Astrocyte (in vitro differentiated cells and primary cell): ENCODE results near the gene PDCD10.

ENCODE experiments used
- EZH2 ChIP-seq: IDR thresholded peaks from 2 replicates; pipeline ENCODE4 v1.6.1; 2012; ENCODE audit warnings: mild to moderate bottlenecking, low read length, inconsistent platforms; ENCODE audit not compliant: insufficient read depth
- TF ChIP-seq, protein P1 (sequence below): IDR thresholded peaks from 2 replicates; pipeline ENCODE4 v1.5.1; 2011; ENCODE audit warnings: low read depth, mild to moderate bottlenecking, inconsistent platforms, low read length, moderate library complexity; ENCODE audit not compliant: insufficient read depth

DNA sequence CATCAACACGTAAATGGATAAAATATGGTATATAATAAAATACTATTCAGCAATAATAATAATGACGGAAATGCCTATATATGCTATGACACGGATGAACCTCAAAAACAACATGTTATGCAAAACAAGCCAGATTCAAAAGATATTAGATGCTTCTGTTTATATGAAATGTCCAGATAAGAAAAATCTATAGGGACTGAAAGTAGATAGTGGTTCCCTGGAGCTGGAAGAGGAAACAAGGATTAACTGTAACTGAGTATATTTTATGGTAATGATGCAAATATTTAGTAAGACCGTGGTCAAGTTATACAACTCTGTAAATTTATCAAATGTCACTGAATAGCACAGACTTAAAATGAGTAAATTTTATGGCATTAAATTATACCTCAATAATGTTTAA lies 55.2 kb downstream of the PDCD10 start:
- TF ChIP-seq, protein P1, sequence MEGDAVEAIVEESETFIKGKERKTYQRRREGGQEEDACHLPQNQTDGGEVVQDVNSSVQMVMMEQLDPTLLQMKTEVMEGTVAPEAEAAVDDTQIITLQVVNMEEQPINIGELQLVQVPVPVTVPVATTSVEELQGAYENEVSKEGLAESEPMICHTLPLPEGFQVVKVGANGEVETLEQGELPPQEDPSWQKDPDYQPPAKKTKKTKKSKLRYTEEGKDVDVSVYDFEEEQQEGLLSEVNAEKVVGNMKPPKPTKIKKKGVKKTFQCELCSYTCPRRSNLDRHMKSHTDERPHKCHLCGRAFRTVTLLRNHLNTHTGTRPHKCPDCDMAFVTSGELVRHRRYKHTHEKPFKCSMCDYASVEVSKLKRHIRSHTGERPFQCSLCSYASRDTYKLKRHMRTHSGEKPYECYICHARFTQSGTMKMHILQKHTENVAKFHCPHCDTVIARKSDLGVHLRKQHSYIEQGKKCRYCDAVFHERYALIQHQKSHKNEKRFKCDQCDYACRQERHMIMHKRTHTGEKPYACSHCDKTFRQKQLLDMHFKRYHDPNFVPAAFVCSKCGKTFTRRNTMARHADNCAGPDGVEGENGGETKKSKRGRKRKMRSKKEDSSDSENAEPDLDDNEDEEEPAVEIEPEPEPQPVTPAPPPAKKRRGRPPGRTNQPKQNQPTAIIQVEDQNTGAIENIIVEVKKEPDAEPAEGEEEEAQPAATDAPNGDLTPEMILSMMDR: no peak
- TF ChIP-seq EZH2: no peak
